K562 (cell line): ENCODE data around the gene LDLRAD3. TPM values are rescaled to one million over a fixed set of nuclear protein-coding genes. Genes with fewer than 3 reads are reported as not detected.
"Not testable (repeated sequence)": the region's sequence is repeated elsewhere in the genome, so short reads cannot be mapped to it uniquely, and the experiment has no call there.

Source experiments
- ATAC-seq: fragments of 200-7000 bp; cut with Tn5 transposase; 3 replicates; pipeline ENCODE4 v1.9.1; 2020; ENCODE audit warnings: moderate library complexity
- BruUV-seq: library from RNA; stranded (reverse); fragments of 400-500 nt; replicated peaks from 2 replicates; lab custom pipeline; 2021; lab: Mats Ljungman, UMichigan
- CTCF ChIA-PET: fragments of 300-600 bp; formaldehyde crosslinking; extraction: SDS; loops from one replicate; lab custom pipeline; 2021; ENCODE audit warnings: low intra/inter-chr PET ratio; lab: Yijun Ruan, JAX
- POLR2A ChIA-PET: fragments of 300-600, 350-650 bp; sonication (Branson Sonifier 250); formaldehyde crosslinking; extraction: SDS; loops from one replicate; lab custom pipeline; 2021; ENCODE audit warnings: antibody characterized with exemption, inconsistent platforms; lab: Yijun Ruan, JAX
- DNase-seq, 4 experiments: peaks; one replicate each; pipeline versions ENCODE4 v3.0.0 to v3.0.0-alpha.2; 2011 to 2018; ENCODE audit warnings: low spot score in 3 of 4, mixed read lengths in 3 of 4; ENCODE audit errors: extremely low read depth in 1 of 4
- FAIRE-seq: peaks from 2 replicates; lab custom pipeline; 2011; peaks lifted over from hg19 to GRCh38; lab: Jason Lieb, UNC
- H2AFZ ChIP-seq: 2 replicates; pipeline ENCODE4 v1.6.0; 2011; ENCODE audit warnings: low read depth, low read length, control low read depth, inconsistent platforms
- H3K27ac ChIP-seq: fragments of 200-600 bp; 3 replicates; pipeline ENCODE4 v1.8.0; 2011; ENCODE audit warnings: low read depth, mild to moderate bottlenecking, control low read depth, inconsistent platforms, low read length, moderate library complexity, mixed read lengths; ENCODE audit errors: extremely low read depth
- H3K27me3 ChIP-seq, 2 experiments: fragments of 300-600 bp in 1 of 2; 2 replicates in 1 of 2; 3 replicates in 1 of 2; pipeline versions ENCODE4 v1.6.0 to v1.8.0; 2011; ENCODE audit warnings: inconsistent platforms in 2 of 2, low read length in 2 of 2, mild to moderate bottlenecking in 1 of 2, mixed read lengths in 1 of 2, moderate library complexity in 1 of 2; ENCODE audit not compliant: control insufficient read depth in 2 of 2, insufficient read depth in 2 of 2
- H3K36me3 ChIP-seq: fragments of 300-600 bp; 3 replicates; pipeline ENCODE4 v1.8.0; 2011; ENCODE audit warnings: mild to moderate bottlenecking, low read length, inconsistent platforms; ENCODE audit not compliant: control insufficient read depth, insufficient read depth
- H3K4me1 ChIP-seq, 2 experiments: fragments of 200-600 bp in 1 of 2; replicated peaks in 1 of 2; 2 replicates in 1 of 2; 3 replicates in 1 of 2; pipeline versions ENCODE4 v1.5.1 to v1.8.0; 2011; ENCODE audit warnings: inconsistent platforms in 2 of 2, low read length in 2 of 2, mild to moderate bottlenecking in 1 of 2, mixed read lengths in 1 of 2, moderate library complexity in 1 of 2; ENCODE audit not compliant: control insufficient read depth in 2 of 2, insufficient read depth in 2 of 2
- H3K4me2 ChIP-seq: 2 replicates; pipeline ENCODE4 v1.6.1; 2011; ENCODE audit warnings: low read length, control low read depth, inconsistent platforms, mixed read lengths; ENCODE audit not compliant: insufficient read depth
- H3K4me3 ChIP-seq: fragments of 200-600 bp; sonication (generic), shearing (Covaris generic); 2 replicates; pipeline ENCODE4 v1.5.1; 2016; ENCODE audit warnings: control low read depth, inconsistent platforms
- H3K79me2 ChIP-seq: fragments of 200-600 bp; 3 replicates; pipeline ENCODE4 v1.8.0; 2011; ENCODE audit warnings: low read length, inconsistent platforms; ENCODE audit not compliant: control insufficient read depth, insufficient read depth
- H3K9ac ChIP-seq, 2 experiments: 2 replicates each; pipeline versions ENCODE4 v1.6.0 to v1.6.1; 2011; ENCODE audit warnings: low read depth in 2 of 2, low read length in 2 of 2, control low read depth in 1 of 2, inconsistent platforms in 1 of 2, mild to moderate bottlenecking in 1 of 2, mixed read lengths in 1 of 2; ENCODE audit not compliant: insufficient read depth in 1 of 2
- H3K9me1 ChIP-seq: one replicate; pipeline ENCODE4 v1.6.0; 2011; ENCODE audit warnings: inconsistent platforms, mild to moderate bottlenecking, low read length, moderate library complexity; ENCODE audit not compliant: control insufficient read depth, insufficient read depth
- H3K9me3 ChIP-seq: replicated peaks from 2 replicates; pipeline ENCODE4 v1.5.1; 2011; ENCODE audit warnings: low read depth, low read length, inconsistent platforms; ENCODE audit not compliant: control insufficient read depth, insufficient read depth
- H4K20me1 ChIP-seq: replicated peaks from 2 replicates; pipeline ENCODE4 v1.6.1; 2011; ENCODE audit warnings: low read length, inconsistent platforms, mixed read lengths; ENCODE audit not compliant: control insufficient read depth, insufficient read depth
- ATF2 ChIP-seq: sonication (generic); formaldehyde crosslinking; IDR thresholded peaks from 2 replicates; pipeline ENCODE4 v1.8.1; 2022; ENCODE audit warnings: missing genetic modification reagents
- CTCF ChIP-seq, 3 experiments: IDR thresholded peaks in 2 of 3; conservative IDR thresholded peaks in 1 of 3; 2 replicates each; pipeline ENCODE4 v1.5.1; 2011 to 2012; ENCODE audit warnings: low read length in 3 of 3, mild to moderate bottlenecking in 3 of 3, control low read depth in 2 of 3, improper control_type of control experiment in 1 of 3, inconsistent platforms in 1 of 3, low read depth in 1 of 3, mixed read lengths in 1 of 3, moderate library complexity in 1 of 3; ENCODE audit not compliant: insufficient read depth in 2 of 3
- RFX1 ChIP-seq: fragments of 450-650 bp; IDR thresholded peaks from 2 replicates; pipeline ENCODE4 v1.6.1; 2016; ENCODE audit warnings: mild to moderate bottlenecking, moderate library complexity
- ZNF146 ChIP-seq: IDR thresholded peaks from one replicate; pipeline ENCODE4 v1.6.1; 2018; ENCODE audit warnings: missing compliant biosample characterization; ENCODE audit not compliant: unreplicated experiment
- WGBS: fragments of 100-300 bp; shearing (Covaris generic); methylation state at CpG from one replicate; pipeline ENCODE4 v1.1.6; 2016; ENCODE audit warnings: low coverage, mixed read lengths; ENCODE audit not compliant: insufficient coverage; ENCODE audit errors: missing lambda C conversion rate; 5-methylcytosine and 5-hydroxymethylcytosine counted together
- in situ Hi-C: fragments of 300-500 bp; cut with MboI; formaldehyde crosslinking; loops from 4 replicates; pipeline ENCODE4 v1.15.0; 2018; ENCODE audit warnings: inconsistent platforms, mixed read lengths
- intact Hi-C: fragments of 100-400 bp; cut with micrococcal nuclease; formaldehyde crosslinking; loops from 2 replicates; pipeline ENCODE4 v1.14.2; 2022
- polyA plus RNA-seq, 8 experiments: library from polyadenylated mRNA; depleted of rRNA in 4 of 8; stranded (reverse) in 5 of 8; unstranded in 3 of 8; fragments of >200 nt; fragmentation: Nextera tagmentation in 2 of 8; fragmentation: Illumina TruSeq in 1 of 8; extraction: Ambion mirVana in 2 of 8; extraction: Trizol in 1 of 8; gene quantifications; 2 replicates each; pipeline versions ENCODE4 v1.2.1 to v1.2.3, GENCODE V29; 2011 to 2014; ENCODE audit warnings: inconsistent platforms in 1 of 8, missing spikeins in 1 of 8
- total RNA-seq, 7 experiments: library from RNA; depleted of rRNA in 6 of 7; stranded (reverse); fragments of >200 nt in 6 of 7; fragmentation: Illumina TruSeq in 2 of 7; extraction: Trizol in 2 of 7; gene quantifications; 2 replicates each; pipeline versions ENCODE4 v1.2.1 to v1.2.3, GENCODE V29; 2011 to 2021; ENCODE audit warnings: low replicate concordance in 1 of 7

LDLRAD3 gene
- total and polyA plus RNA-seq, 9 of the 15 experiments (the other 6 are each of a cell fraction or from before 2014, with no cell fraction given): 0.73 to 7.2 (median 3.5) TPM

GRCh38 chr11:36044636-36045035 is 100.8 kb downstream of the LDLRAD3 start (continued):
- no peak for TF ChIP-seq ATF2 (CRISPR knock-in tag)
- peak; percentile 15 to 30 (median 18); a peak in 1 of 6 replicates for TF ChIP-seq CTCF (IDR thresholded peaks at IDR 0.05 in 2 of 3, conservative IDR thresholded peaks at IDR 0.05 in 1 of 3; ENCODE audit: insufficient read depth in 2 of 3, low read depth in 1 of 3, low read length in 3 of 3)
- TF ChIP-seq RFX1: no peak

DNA sequence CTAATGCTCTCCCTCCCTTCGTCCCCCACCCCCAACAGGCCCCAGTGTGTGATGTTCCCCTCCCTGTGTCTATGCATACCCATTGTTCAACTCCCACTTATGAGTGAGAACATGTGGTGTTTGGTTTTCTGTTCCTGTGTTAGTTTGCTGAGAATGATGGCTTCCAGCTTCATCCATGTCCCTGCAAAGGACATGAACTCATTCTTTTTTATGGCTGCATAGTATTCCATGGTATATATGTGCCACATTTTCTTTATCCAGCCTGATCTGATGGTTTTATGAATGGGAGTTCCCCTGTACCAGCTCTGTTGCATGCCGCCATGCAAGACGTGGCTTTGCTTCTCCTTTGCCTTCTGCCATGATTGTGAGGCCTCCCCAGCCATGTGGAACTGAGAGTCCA is 102.1 kb downstream of the LDLRAD3 start:
- H3K4me1 ChIP-seq, in situ Hi-C loops, H3K79me2 ChIP-seq, H3K4me3 ChIP-seq, H2AFZ ChIP-seq, BruUV-seq, H3K27ac ChIP-seq, FAIRE-seq, H3K4me2 ChIP-seq, H3K9me1 ChIP-seq, H4K20me1 ChIP-seq, DNase-seq, POLR2A ChIA-PET, H3K36me3 ChIP-seq, H3K9me3 ChIP-seq, intact Hi-C loops, CTCF ChIA-PET, H3K9ac ChIP-seq, H3K27me3 ChIP-seq, ATAC-seq: not testable (repeated sequence)
- 74% methylated on average over 3 of the region's 3 CpGs for WGBS
- peak; percentile 43 for TF ChIP-seq ZNF146 (CRISPR knock-in tag)
